LNCAP (cell line): ENCODE results near the gene SLC16A2.

Source experiments
- CTCF ChIP-seq: fragments of 450-650 bp; IDR thresholded peaks from 2 replicates; pipeline ENCODE4 v1.5.1; 2017; ENCODE audit warnings: mild to moderate bottlenecking

The SLC16A2 gene

GRCh38 chrX:74534569-74535038 lies 113.3 kb downstream of the SLC16A2 start:
- no peak for TF ChIP-seq CTCF

- TF ChIP-seq CTCF = no peak
These were observed 113.8 kb downstream of the SLC16A2 start for GRCh38 chrX:74535086-74535407.

- no peak for TF ChIP-seq CTCF
These were observed 114.3 kb downstream of the SLC16A2 start for GRCh38 chrX:74535408-74536151.

- no peak for TF ChIP-seq CTCF
These were observed 115.0 kb downstream of the SLC16A2 start for GRCh38 chrX:74536152-74536831.

- TF ChIP-seq CTCF = no peak
These were observed 115.6 kb downstream of the SLC16A2 start for GRCh38 chrX:74536832-74537371.

- TF ChIP-seq CTCF = no peak
These were observed 119.4 kb downstream of the SLC16A2 start for GRCh38 chrX:74540635-74541249.

- no peak for TF ChIP-seq CTCF
These were observed 124.7 kb downstream of the SLC16A2 start for GRCh38 chrX:74545880-74546523.
